Epithelial cell of proximal tubule (primary cell): Measurements from ENCODE around the gene KIAA1671. TPM values are rescaled to one million over a fixed set of nuclear protein-coding genes. Genes with fewer than 3 reads are reported as not detected.
"Not testable (repeated sequence)": the region's sequence is repeated elsewhere in the genome, so short reads cannot be mapped to it uniquely, and the experiment has no call there.

Experiments
- DNase-seq: peaks from one replicate; pipeline ENCODE4 v3.0.0-alpha.2; 2011; ENCODE audit warnings: low read depth
- H3K4me3 ChIP-seq: 2 replicates; pipeline ENCODE4 v1.5.1; 2011; ENCODE audit warnings: low read depth, mild to moderate bottlenecking, low read length
- CTCF ChIP-seq: conservative IDR thresholded peaks from 2 replicates; pipeline ENCODE4 v1.5.1; 2012; ENCODE audit warnings: low read depth, mild to moderate bottlenecking, low read length
- total RNA-seq: library from RNA; depleted of rRNA; stranded (reverse); fragments of >200 nt; gene quantifications from 2 replicates; pipeline ENCODE4 v1.2.3, GENCODE V29; 2015

The KIAA1671 gene
- total RNA-seq, 1 donor from 2014 or later: 14.1 TPM

- no peak overlapping the region for H3K4me3 ChIP-seq
- no peak for DNase-seq
Measured at GRCh38 chr22:25176175-25176574, 223.7 kb downstream of the KIAA1671 start.

GRCh38 chr22:25176799-25177198 lies 224.3 kb downstream of the KIAA1671 start:
- no peak for DNase-seq
- TF ChIP-seq CTCF: no peak
- no peak overlapping the region for H3K4me3 ChIP-seq

More at GRCh38 chr22:25176175-25176574, 223.7 kb downstream of the KIAA1671 start:
- no peak for TF ChIP-seq CTCF

GRCh38 chr22:25177226-25177625 lies 224.7 kb downstream of the KIAA1671 start:
- TF ChIP-seq CTCF: no peak
- H3K4me3 ChIP-seq: no peak overlapping the region
- no peak for DNase-seq

GRCh38 chr22:25177895-25178294 lies 225.4 kb downstream of the KIAA1671 start:
- no peak overlapping the region for H3K4me3 ChIP-seq
- no peak for TF ChIP-seq CTCF
- DNase-seq: no peak

GRCh38 chr22:25178348-25178747 lies 225.8 kb downstream of the KIAA1671 start:
- H3K4me3 ChIP-seq, DNase-seq: not testable (repeated sequence)

- not testable (repeated sequence) for H3K4me3 ChIP-seq, DNase-seq
Measured at GRCh38 chr22:25178869-25179631, 226.5 kb downstream of the KIAA1671 start.

GRCh38 chr22:25182131-25183110 lies 229.9 kb downstream of the KIAA1671 start:
- H3K4me3 ChIP-seq: no peak overlapping the region
- TF ChIP-seq CTCF: no peak
- DNase-seq: no peak
